MM.1S (cell line): Measurements from ENCODE around the gene OSER1.
A peak's percentile ranks its signal among the peaks of the same experiment; 100 is the strongest.

Experiments
- DNase-seq: peaks from one replicate; pipeline ENCODE4 v3.0.0-alpha.2; 2015
- H2AFZ ChIP-seq: fragments of 300-600 bp; sonication (generic); 2 replicates; pipeline ENCODE4 v1.6.0; 2016; ENCODE audit warnings: antibody characterized with exemption, low read length
- H3F3A ChIP-seq: fragments of 300-600 bp; sonication (generic); 2 replicates; pipeline ENCODE4 v1.6.1; 2016; ENCODE audit warnings: mild to moderate bottlenecking, antibody characterized with exemption, low read length, moderate library complexity, mixed read lengths; ENCODE audit not compliant: insufficient read depth
- H3K27ac ChIP-seq: fragments of 300-600 bp; sonication (generic); 2 replicates; pipeline ENCODE4 v1.5.1; 2016; ENCODE audit warnings: mild to moderate bottlenecking, low read length
- H3K27me3 ChIP-seq: fragments of 300-600 bp; sonication (generic); replicated peaks from 2 replicates; pipeline ENCODE4 v1.6.0; 2016; ENCODE audit warnings: low read length; ENCODE audit not compliant: insufficient read depth
- H3K36me3 ChIP-seq: fragments of 300-600 bp; sonication (generic); replicated peaks from 2 replicates; pipeline ENCODE4 v1.6.1; 2016; ENCODE audit warnings: mild to moderate bottlenecking, low read length, mixed read lengths; ENCODE audit not compliant: insufficient read depth
- H3K4me1 ChIP-seq: fragments of 300-600 bp; sonication (generic); 2 replicates; pipeline ENCODE4 v1.6.1; 2016; ENCODE audit warnings: low read length, mixed read lengths
- H3K4me2 ChIP-seq: fragments of 300-600 bp; sonication (generic); 2 replicates; pipeline ENCODE4 v1.6.0; 2016; ENCODE audit warnings: low read depth, low read length
- H3K4me3 ChIP-seq: fragments of 300-600 bp; sonication (generic); 2 replicates; pipeline ENCODE4 v1.5.1; 2016; ENCODE audit warnings: low read length, mixed read lengths
- H3K79me2 ChIP-seq: fragments of 300-600 bp; sonication (generic); 2 replicates; pipeline ENCODE4 v1.6.1; 2016; ENCODE audit warnings: mixed run types, low read length, mixed read lengths
- H3K9ac ChIP-seq: fragments of 300-600 bp; sonication (generic); 2 replicates; pipeline ENCODE4 v1.6.1; 2016; ENCODE audit warnings: low read length, mixed read lengths
- H3K9me2 ChIP-seq: fragments of 300-600 bp; sonication (generic); replicated peaks from 2 replicates; pipeline ENCODE4 v1.6.1; 2016; ENCODE audit warnings: mild to moderate bottlenecking, low read length, mixed read lengths; ENCODE audit not compliant: insufficient read depth
- H3K9me3 ChIP-seq: fragments of 300-600 bp; sonication (generic); replicated peaks from 2 replicates; pipeline ENCODE4 v1.6.1; 2016; ENCODE audit warnings: mild to moderate bottlenecking, low read length, mixed read lengths; ENCODE audit not compliant: insufficient read depth
- H4K20me1 ChIP-seq: fragments of 300-600 bp; sonication (generic); 2 replicates; pipeline ENCODE4 v1.6.1; 2016; ENCODE audit warnings: mild to moderate bottlenecking, low read length, moderate library complexity, mixed read lengths; ENCODE audit not compliant: insufficient read depth
- EZH2 ChIP-seq: fragments of 300-600 bp; sonication (generic); optimal IDR thresholded peaks from 2 replicates; pipeline ENCODE3; 2017; ENCODE audit warnings: low read depth, mild to moderate bottlenecking, antibody characterized with exemption, low read length, mixed read lengths
- EZH2phosphoT487 ChIP-seq: fragments of 300-600 bp; sonication (generic); IDR thresholded peaks from 2 replicates; pipeline ENCODE4 v1.6.1; 2018; ENCODE audit warnings: antibody characterized with exemption, low read length
- TF ChIP-seq, protein P1 (sequence below): fragments of 300-600 bp; sonication (generic); IDR thresholded peaks from 2 replicates; pipeline ENCODE4 v1.5.1; 2016; ENCODE audit warnings: antibody characterized with exemption, low read length, mixed read lengths

OSER1 gene

GRCh38 chr20:44212792-44213191 lies 2.2 kb upstream of the OSER1 start:
- no peaks in the 10 kb centered on the region for H3K9me2 ChIP-seq
- no peaks in the 10 kb centered on the region for H3K27me3 ChIP-seq
- H4K20me1 ChIP-seq: peaks cover 10% of the 10 kb centered on the region; the same call in 1 of the 2 replicates
- TF ChIP-seq EZH2 (no peak), EZH2phosphoT487 (no peak)
- TF ChIP-seq, protein P1, sequence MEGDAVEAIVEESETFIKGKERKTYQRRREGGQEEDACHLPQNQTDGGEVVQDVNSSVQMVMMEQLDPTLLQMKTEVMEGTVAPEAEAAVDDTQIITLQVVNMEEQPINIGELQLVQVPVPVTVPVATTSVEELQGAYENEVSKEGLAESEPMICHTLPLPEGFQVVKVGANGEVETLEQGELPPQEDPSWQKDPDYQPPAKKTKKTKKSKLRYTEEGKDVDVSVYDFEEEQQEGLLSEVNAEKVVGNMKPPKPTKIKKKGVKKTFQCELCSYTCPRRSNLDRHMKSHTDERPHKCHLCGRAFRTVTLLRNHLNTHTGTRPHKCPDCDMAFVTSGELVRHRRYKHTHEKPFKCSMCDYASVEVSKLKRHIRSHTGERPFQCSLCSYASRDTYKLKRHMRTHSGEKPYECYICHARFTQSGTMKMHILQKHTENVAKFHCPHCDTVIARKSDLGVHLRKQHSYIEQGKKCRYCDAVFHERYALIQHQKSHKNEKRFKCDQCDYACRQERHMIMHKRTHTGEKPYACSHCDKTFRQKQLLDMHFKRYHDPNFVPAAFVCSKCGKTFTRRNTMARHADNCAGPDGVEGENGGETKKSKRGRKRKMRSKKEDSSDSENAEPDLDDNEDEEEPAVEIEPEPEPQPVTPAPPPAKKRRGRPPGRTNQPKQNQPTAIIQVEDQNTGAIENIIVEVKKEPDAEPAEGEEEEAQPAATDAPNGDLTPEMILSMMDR: no peak
- no peaks in the 10 kb centered on the region for H3K36me3 ChIP-seq
- H3K4me3 ChIP-seq: no peak overlapping the region
- peaks cover 9% of the 10 kb centered on the region; the same call in 1 of the 2 replicates for H3K4me1 ChIP-seq
- H3F3A ChIP-seq: peaks cover 12% of the 10 kb centered on the region
- H3K79me2 ChIP-seq: peaks cover 33% of the 10 kb centered on the region
- no peak for DNase-seq
- no peak overlapping the region for H3K9ac ChIP-seq
- no peak overlapping the region for H3K27ac ChIP-seq
- no peaks in the 10 kb centered on the region for H3K9me3 ChIP-seq
- H3K4me2 ChIP-seq: no peak overlapping the region
- no peak overlapping the region for H2AFZ ChIP-seq

DNA sequence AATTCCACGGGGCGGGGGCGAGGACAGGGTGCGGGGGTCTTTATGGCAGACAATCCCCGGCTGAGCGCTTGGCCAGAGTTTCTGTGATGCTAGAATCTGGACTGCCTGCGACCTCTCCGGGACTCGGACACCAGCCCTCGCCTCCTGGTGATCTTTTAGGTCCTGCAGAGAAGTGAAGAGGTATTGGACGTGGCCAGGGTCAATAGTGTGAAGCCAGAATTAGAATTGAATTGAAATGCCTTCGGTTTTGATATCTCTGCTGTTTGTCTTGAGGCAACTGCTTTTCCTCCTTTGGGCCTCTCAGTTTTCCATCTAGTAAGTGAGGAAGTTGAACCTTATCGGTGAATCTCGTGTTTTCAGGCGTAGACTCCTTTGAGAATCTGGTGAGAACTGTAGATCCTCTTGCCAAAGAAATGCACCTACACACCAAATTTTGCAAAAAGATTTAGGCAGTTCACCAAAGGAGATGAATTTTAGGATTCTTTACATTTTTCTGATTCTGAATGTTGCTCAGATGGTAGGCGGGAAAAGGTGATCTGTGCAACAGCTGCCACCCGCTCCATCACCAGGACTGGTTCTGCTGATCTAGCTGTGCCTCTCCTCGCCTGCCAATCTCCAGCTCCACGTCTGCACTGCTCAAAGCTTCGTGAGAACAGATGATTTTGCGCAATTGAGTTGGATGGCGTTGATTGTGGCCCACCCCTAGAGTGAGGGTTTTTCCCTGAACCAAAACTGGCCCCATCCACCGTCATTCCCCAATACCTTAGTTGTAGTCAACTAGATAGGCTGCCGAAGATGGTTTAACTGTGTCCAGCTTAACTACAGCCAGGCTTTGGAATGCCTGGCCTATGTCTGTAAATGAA lies 837 bp upstream of the OSER1 start:
- Histone ChIP-seq H4K20me1 (peaks cover 16% of the 10 kb centered on the region), H3K36me3 (no peaks in the 10 kb centered on the region), H3K4me2 (peak overlapping the region; percentile 76), H3K9me3 (no peaks in the 10 kb centered on the region), H3K4me1 (peaks cover 14% of the 10 kb centered on the region; the same call in 1 of the 2 replicates), H3K4me3 (peak overlapping the region; percentile 78), H3K9me2 (no peaks in the 10 kb centered on the region), H3F3A (peaks cover 12% of the 10 kb centered on the region), H3K79me2 (peaks cover 47% of the 10 kb centered on the region), H3K9ac (peak overlapping the region; percentile 89), H3K27me3 (no peaks in the 10 kb centered on the region), H3K27ac (peak overlapping the region; percentile 90), H2AFZ (peak overlapping the region; percentile 50)
- TF ChIP-seq EZH2 (no peak), EZH2phosphoT487 (no peak)
- TF ChIP-seq, protein P1: no peak
- DNase-seq: peak; percentile 38

GRCh38 chr20:44209686-44210405 lies 725 bp downstream of the OSER1 start:
- H3K4me2 ChIP-seq: peak overlapping the region; percentile 86
- peaks cover 12% of the 10 kb centered on the region for H3F3A ChIP-seq
- TF ChIP-seq, protein P1: no peak
- TF ChIP-seq EZH2phosphoT487 (no peak), EZH2 (no peak)
- H3K79me2 ChIP-seq: peaks cover 61% of the 10 kb centered on the region
- peak overlapping the region; percentile 95 for H3K4me3 ChIP-seq
- H3K36me3 ChIP-seq: 0 out of 2 replicates have a peak, but pooled peaks cover 2% of the 10 kb centered on the region
- peak overlapping the region; percentile 51; the same call in 1 of the 2 replicates for H2AFZ ChIP-seq
- H3K9me2 ChIP-seq: no peaks in the 10 kb centered on the region
- no peaks in the 10 kb centered on the region for H3K27me3 ChIP-seq
- H3K9ac ChIP-seq: peak overlapping the region; percentile 96
- peak; percentile 15 for DNase-seq
- H3K27ac ChIP-seq: peak overlapping the region; percentile 90
- peaks cover 14% of the 10 kb centered on the region; the same call in 1 of the 2 replicates for H3K4me1 ChIP-seq
- no peaks in the 10 kb centered on the region for H3K9me3 ChIP-seq
- peaks cover 16% of the 10 kb centered on the region for H4K20me1 ChIP-seq
